ENCODE results near the gene EPHA7. TPM values are rescaled to one million over a fixed set of nuclear protein-coding genes. Genes with fewer than 3 reads are reported as not detected.

Gene EPHA7
- 418 and 424 TPM in 2 replicates for total RNA-seq
- long read RNA-seq, full-length matches to known transcripts: 374 of 1,356 reads
- long read RNA-seq, partial matches to known transcripts: 530 of 1,356 reads
- long read RNA-seq, other reads (novel, unspliced or antisense): 452 of 1,356 reads

- H3K36me3 Mint-ChIP-seq (ENCODE audit: unreplicated experiment): peaks cover 18% of the 10 kb centered on the region
- peak within 1 kb of the TSS; percentile 99 for H3K4me3 Mint-ChIP-seq (ENCODE audit: unreplicated experiment)
- H3K27me3 Mint-ChIP-seq (ENCODE audit: unreplicated experiment): no peaks in the 10 kb centered on the region
- peak; percentile 100 for DNase-seq (ENCODE audit: extremely low spot score, unreplicated experiment)
- no peaks in the 10 kb centered on the region for H3K9me3 Mint-ChIP-seq (ENCODE audit: unreplicated experiment)
- TF ChIP-seq CTCF (IDR thresholded peaks at IDR 0.05): no peak
- peaks cover 40% of the 10 kb centered on the region for H3K4me1 Mint-ChIP-seq (ENCODE audit: unreplicated experiment)
- peak within 1 kb of the TSS; percentile 97 for H3K27ac Mint-ChIP-seq (ENCODE audit: unreplicated experiment)
These were observed at the start of gene EPHA7 for GRCh38 chr6:93419304-93420162. TSS of gene EPHA7 (minus strand) at chr6:93419559. CDS start at chr6:93419341, 218 bp downstream.

GRCh38 chr6:93468291-93468690 lies 48.9 kb upstream of the EPHA7 start:
- H3K9me3 Mint-ChIP-seq (ENCODE audit: unreplicated experiment): no peaks in the 10 kb centered on the region
- H3K27ac Mint-ChIP-seq (ENCODE audit: unreplicated experiment): no peak overlapping the region
- H3K4me1 Mint-ChIP-seq (ENCODE audit: unreplicated experiment): peaks cover 16% of the 10 kb centered on the region
- H3K36me3 Mint-ChIP-seq (ENCODE audit: unreplicated experiment): no peaks in the 10 kb centered on the region
- DNase-seq (ENCODE audit: extremely low spot score, unreplicated experiment): no peak
- no peaks in the 10 kb centered on the region for H3K27me3 Mint-ChIP-seq (ENCODE audit: unreplicated experiment)
- H3K4me3 Mint-ChIP-seq (ENCODE audit: unreplicated experiment): peak overlapping the region; percentile 48
- no peak for TF ChIP-seq CTCF (IDR thresholded peaks at IDR 0.05)

- H3K9me3 Mint-ChIP-seq (ENCODE audit: unreplicated experiment): no peaks in the 10 kb centered on the region
- H3K36me3 Mint-ChIP-seq (ENCODE audit: unreplicated experiment): no peaks in the 10 kb centered on the region
- H3K4me3 Mint-ChIP-seq (ENCODE audit: unreplicated experiment): no peak overlapping the region
- H3K4me1 Mint-ChIP-seq (ENCODE audit: unreplicated experiment): peaks cover 5% of the 10 kb centered on the region
- H3K27me3 Mint-ChIP-seq (ENCODE audit: unreplicated experiment): no peaks in the 10 kb centered on the region
- DNase-seq (ENCODE audit: extremely low spot score, unreplicated experiment): no peak
- no peak overlapping the region for H3K27ac Mint-ChIP-seq (ENCODE audit: unreplicated experiment)
- no peak for TF ChIP-seq CTCF (IDR thresholded peaks at IDR 0.05)
These were observed 35.2 kb upstream of the EPHA7 start for GRCh38 chr6:93454533-93454932.

- no peaks in the 10 kb centered on the region for H3K36me3 Mint-ChIP-seq (ENCODE audit: unreplicated experiment)
- no peaks in the 10 kb centered on the region for H3K9me3 Mint-ChIP-seq (ENCODE audit: unreplicated experiment)
- H3K4me3 Mint-ChIP-seq (ENCODE audit: unreplicated experiment): no peak overlapping the region
- DNase-seq (ENCODE audit: extremely low spot score, unreplicated experiment): no peak
- H3K27ac Mint-ChIP-seq (ENCODE audit: unreplicated experiment): peak overlapping the region; percentile 5
- TF ChIP-seq CTCF (IDR thresholded peaks at IDR 0.05): no peak
- H3K4me1 Mint-ChIP-seq (ENCODE audit: unreplicated experiment): peaks cover 10% of the 10 kb centered on the region
- H3K27me3 Mint-ChIP-seq (ENCODE audit: unreplicated experiment): no peaks in the 10 kb centered on the region
These were observed 34.6 kb upstream of the EPHA7 start for GRCh38 chr6:93453956-93454355.

- H3K27me3 Mint-ChIP-seq (ENCODE audit: unreplicated experiment): no peaks in the 10 kb centered on the region
- TF ChIP-seq CTCF (IDR thresholded peaks at IDR 0.05): no peak
These were observed 28.5 kb upstream of the EPHA7 start for GRCh38 chr6:93447874-93448273.

More at GRCh38 chr6:93447874-93448273, 28.5 kb upstream of the EPHA7 start:
- Mint-ChIP-seq H3K4me3 (ENCODE audit: unreplicated experiment) (no peak overlapping the region), H3K36me3 (ENCODE audit: unreplicated experiment) (no peaks in the 10 kb centered on the region), H3K4me1 (ENCODE audit: unreplicated experiment) (peaks cover 40% of the 10 kb centered on the region), H3K27ac (ENCODE audit: unreplicated experiment) (no peak overlapping the region), H3K9me3 (ENCODE audit: unreplicated experiment) (peaks cover 5% of the 10 kb centered on the region)
- DNase-seq (ENCODE audit: extremely low spot score, unreplicated experiment): no peak
